NCI-H510A treated with DMSO at 0.1 percent for 48 hours (cell line): Measurements from ENCODE around the gene CD40LG.

Experiments used
- DNase-seq: peaks from one replicate; lab custom pipeline; 2025; lab: John Stamatoyannopoulos, UW

CD40LG gene

GRCh38 chrX:136708348-136708747, 60.4 kb downstream of the CD40LG start:
- no peak for DNase-seq
